HL-60 (cell line): ENCODE results near the gene BEGAIN.

Source experiments
- DNase-seq, 2 experiments: peaks; one replicate each; pipeline ENCODE4 v3.0.0-alpha.2; 2010 to 2020; ENCODE audit warnings: low read depth in 1 of 2, low spot score in 1 of 2
- H3K27ac ChIP-seq: fragments of 250-450 bp; sonication (Bioruptor Pico); replicated peaks from 2 replicates; pipeline ENCODE4 v1.5.1; 2020; ENCODE audit warnings: mild to moderate bottlenecking, moderate library complexity
- H3K27me3 ChIP-seq: fragments of 250-450 bp; sonication (Bioruptor Pico); 2 replicates; pipeline ENCODE4 v1.5.1; 2021; ENCODE audit warnings: mild to moderate bottlenecking, moderate library complexity; ENCODE audit not compliant: insufficient read depth, poor library complexity, severe bottlenecking
- H3K4me3 ChIP-seq: replicated peaks from 2 replicates; pipeline ENCODE4 v1.5.1; 2011; ENCODE audit warnings: mild to moderate bottlenecking, control low read depth, low read length; ENCODE audit not compliant: insufficient read depth
- CTCF ChIP-seq: IDR thresholded peaks from one replicate; pipeline ENCODE4 v1.5.1; 2011; ENCODE audit warnings: low read length, control low read depth, inconsistent platforms; ENCODE audit not compliant: insufficient read depth
- GABPA ChIP-seq: IDR thresholded peaks from 2 replicates; pipeline ENCODE4 v1.6.1; 2012; ENCODE audit warnings: low read depth
- POLR2AphosphoS5 ChIP-seq: IDR thresholded peaks from 2 replicates; pipeline ENCODE4 v1.6.1; 2012; ENCODE audit warnings: low read depth
- REST ChIP-seq: IDR thresholded peaks from 2 replicates; pipeline ENCODE4 v1.6.1; 2012; ENCODE audit warnings: low read depth; ENCODE audit not compliant: insufficient replicate concordance
- SPI1 ChIP-seq: IDR thresholded peaks from 2 replicates; pipeline ENCODE4 v1.6.1; 2012; ENCODE audit warnings: low read depth, mild to moderate bottlenecking, borderline replicate concordance

Gene BEGAIN

GRCh38 chr14:100587763-100588411 lies 670 bp upstream of the BEGAIN start:
- no peak for DNase-seq
- Histone ChIP-seq H3K27ac (no peak overlapping the region), H3K27me3 (peaks cover 28% of the 10 kb centered on the region), H3K4me3 (no peak overlapping the region)
- no peak for TF ChIP-seq REST
- TF ChIP-seq POLR2AphosphoS5 = no peak
- TF ChIP-seq SPI1 = no peak
- TF ChIP-seq GABPA = no peak
- no peak for TF ChIP-seq CTCF

- TF ChIP-seq GABPA (no peak), SPI1 (no peak), REST (no peak), POLR2AphosphoS5 (no peak), CTCF (no peak)
- Histone ChIP-seq H3K4me3 (peak overlapping the region; percentile 26), H3K27ac (no peak overlapping the region), H3K27me3 (peaks cover 28% of the 10 kb centered on the region)
- peak in 1 of 2 experiments; percentile 15 for DNase-seq
These were observed 673 bp downstream of the BEGAIN start for GRCh38 chr14:100586403-100587085.

GRCh38 chr14:100586153-100586402 lies 1.1 kb downstream of the BEGAIN start:
- Histone ChIP-seq H3K27me3 (peaks cover 28% of the 10 kb centered on the region), H3K27ac (no peak overlapping the region), H3K4me3 (no peak overlapping the region; the same call in 1 of the 2 replicates)
- DNase-seq = no peak
- no peak for TF ChIP-seq SPI1
- TF ChIP-seq REST = no peak
- TF ChIP-seq CTCF = no peak
- no peak for TF ChIP-seq GABPA
- no peak for TF ChIP-seq POLR2AphosphoS5
